ENCODE measurements around the gene LCA5L. TPM values are rescaled to one million over a fixed set of nuclear protein-coding genes. Genes with fewer than 3 reads are reported as not detected.

Gene LCA5L
- total RNA-seq, 1 experiment from 2014 or later, result 0.46 TPM

DNA sequence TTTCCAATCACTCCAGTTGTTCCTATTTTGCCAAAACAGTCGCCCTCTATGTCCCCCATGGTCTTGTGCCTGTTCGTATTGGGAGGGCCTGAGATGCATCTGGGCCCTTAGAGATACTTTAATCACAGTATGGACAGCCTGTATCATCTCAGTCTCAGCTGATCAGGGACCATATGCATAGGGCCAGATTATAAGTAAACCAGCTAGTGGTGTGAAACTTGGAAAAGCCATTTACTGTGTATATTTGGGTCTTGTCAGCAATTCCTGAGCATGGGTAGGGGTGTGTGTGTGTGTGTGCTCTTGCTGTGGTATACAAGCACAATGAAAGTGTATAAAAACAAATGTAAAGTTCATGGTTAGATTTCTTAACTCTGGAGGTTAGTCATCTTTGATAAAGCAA lies 29.0 kb upstream of the LCA5L start:
- Histone ChIP-seq H4K20me1 (ENCODE audit: control insufficient read depth, insufficient read depth, insufficient read length) (no peaks in the 10 kb centered on the region), H3K4me1 (ENCODE audit: insufficient read depth, low read length) (no peaks in the 10 kb centered on the region), H3K9me3 (ENCODE audit: control insufficient read depth, low read depth, low read length) (no peaks in the 10 kb centered on the region), H2BK12ac (ENCODE audit: insufficient read length, low read depth, low read length) (no peak overlapping the region), H4K91ac (ENCODE audit: insufficient read length, low read depth, low read length) (no peak overlapping the region), H2BK120ac (ENCODE audit: low read depth, low read length, poor library complexity, severe bottlenecking) (no peak overlapping the region), H2BK15ac (ENCODE audit: low read depth, low read length) (no peak overlapping the region), H3T11ph (ENCODE audit: low read length) (no peak overlapping the region), H2BK20ac (ENCODE audit: low read depth, low read length, poor library complexity, severe bottlenecking) (no peak overlapping the region), H3K4me2 (ENCODE audit: insufficient read depth, insufficient read length, low read length) (no peak overlapping the region), H3K18ac (ENCODE audit: insufficient read length, low read depth, low read length) (no peak overlapping the region), H3K9ac (ENCODE audit: extremely low read depth, insufficient read length, low read length) (no peak overlapping the region), H2BK5ac (ENCODE audit: insufficient read length, low read length) (no peak overlapping the region), H3K27ac (ENCODE audit: insufficient read length, low read depth, low read length) (no peak overlapping the region), H3K23ac (ENCODE audit: insufficient read length, low read depth, low read length) (no peak overlapping the region), H3K4ac (ENCODE audit: low read depth, low read length) (no peak overlapping the region), H3K27me3 (ENCODE audit: insufficient read depth, low read length) (no peaks in the 10 kb centered on the region), H3K79me2 (ENCODE audit: insufficient read depth, low read length) (no peaks in the 10 kb centered on the region), H4K8ac (replicated peaks; ENCODE audit: insufficient read length, low read depth, low read length) (no peak overlapping the region), H2AFZ (ENCODE audit: low read length) (no peak overlapping the region), H2AK5ac (ENCODE audit: insufficient read length, low read length) (no peak overlapping the region), H3K23me2 (ENCODE audit: insufficient read length, low read depth, low read length, poor library complexity, severe bottlenecking) (no peaks in the 10 kb centered on the region), H3K79me1 (ENCODE audit: insufficient read depth, low read depth, low read length, poor library complexity, severe bottlenecking) (no peaks in the 10 kb centered on the region), H3K14ac (ENCODE audit: insufficient read depth, low read length) (no peak overlapping the region), H4K5ac (ENCODE audit: insufficient read length, low read depth, low read length) (no peak overlapping the region), H3K56ac (ENCODE audit: insufficient read length, low read depth, low read length) (no peak overlapping the region)
- no peak overlapping the region for H3K27ac Mint-ChIP-seq
- H3K9me3 Mint-ChIP-seq, result no peaks in the 10 kb centered on the region
- no peak overlapping the region for H3K4me3 Mint-ChIP-seq
- no peaks in the 10 kb centered on the region for H3K27me3 Mint-ChIP-seq (ENCODE audit: low read depth)
- no CpG with 5 or more reads among the region's 2 CpGs for WGBS (ENCODE audit: extremely low coverage, insufficient read length, low lambda C conversion rate)
- peaks cover 13 to 16% of the 10 kb centered on the region in 2 experiments for H3K4me1 Mint-ChIP-seq
- peaks cover 0 to 5% (median 2%) of the 10 kb centered on the region in 3 experiments; a peak in 3 of 7 replicates for H3K36me3 Mint-ChIP-seq (ENCODE audit: insufficient read depth in 1 of 3, low read depth in 3 of 3)
- no peak for DNase-seq
- TF ChIP-seq, protein P1, sequence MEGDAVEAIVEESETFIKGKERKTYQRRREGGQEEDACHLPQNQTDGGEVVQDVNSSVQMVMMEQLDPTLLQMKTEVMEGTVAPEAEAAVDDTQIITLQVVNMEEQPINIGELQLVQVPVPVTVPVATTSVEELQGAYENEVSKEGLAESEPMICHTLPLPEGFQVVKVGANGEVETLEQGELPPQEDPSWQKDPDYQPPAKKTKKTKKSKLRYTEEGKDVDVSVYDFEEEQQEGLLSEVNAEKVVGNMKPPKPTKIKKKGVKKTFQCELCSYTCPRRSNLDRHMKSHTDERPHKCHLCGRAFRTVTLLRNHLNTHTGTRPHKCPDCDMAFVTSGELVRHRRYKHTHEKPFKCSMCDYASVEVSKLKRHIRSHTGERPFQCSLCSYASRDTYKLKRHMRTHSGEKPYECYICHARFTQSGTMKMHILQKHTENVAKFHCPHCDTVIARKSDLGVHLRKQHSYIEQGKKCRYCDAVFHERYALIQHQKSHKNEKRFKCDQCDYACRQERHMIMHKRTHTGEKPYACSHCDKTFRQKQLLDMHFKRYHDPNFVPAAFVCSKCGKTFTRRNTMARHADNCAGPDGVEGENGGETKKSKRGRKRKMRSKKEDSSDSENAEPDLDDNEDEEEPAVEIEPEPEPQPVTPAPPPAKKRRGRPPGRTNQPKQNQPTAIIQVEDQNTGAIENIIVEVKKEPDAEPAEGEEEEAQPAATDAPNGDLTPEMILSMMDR (conservative IDR thresholded peaks at IDR 0.05), result no peak

All from H9 (cell line).